Globus pallidus (tissue), 1 donor: ENCODE data around the gene RBM19.

Experiments
- DNase-seq: peaks from one replicate; pipeline ENCODE4 v3.0.0-alpha.2; 2015; ENCODE audit warnings: low spot score

Gene RBM19

GRCh38 chr12:113882690-113883089, 83.4 kb downstream of the RBM19 start:
- no peak for DNase-seq

GRCh38 chr12:113880988-113881962, 84.8 kb downstream of the RBM19 start:
- DNase-seq = no peak

- DNase-seq = no peak
These were observed 85.8 kb downstream of the RBM19 start for GRCh38 chr12:113880326-113880725.

- no peak for DNase-seq
These were observed 86.5 kb downstream of the RBM19 start for GRCh38 chr12:113879658-113880057.

- no peak for DNase-seq
These were observed 88.5 kb downstream of the RBM19 start for GRCh38 chr12:113877607-113878006.

- DNase-seq = no peak
These were observed 90.0 kb downstream of the RBM19 start for GRCh38 chr12:113876160-113876559.

GRCh38 chr12:113875691-113876090, 90.4 kb downstream of the RBM19 start:
- no peak for DNase-seq

- no peak for DNase-seq
These were observed 91.0 kb downstream of the RBM19 start for GRCh38 chr12:113874999-113875561.

- no peak for DNase-seq
These were observed 91.8 kb downstream of the RBM19 start for GRCh38 chr12:113874326-113874725.

- no peak for DNase-seq
These were observed 92.4 kb downstream of the RBM19 start for GRCh38 chr12:113873740-113874139.

GRCh38 chr12:113870890-113871289, 95.2 kb downstream of the RBM19 start:
- DNase-seq = no peak

GRCh38 chr12:113870035-113870434, 96.1 kb downstream of the RBM19 start:
- no peak for DNase-seq

GRCh38 chr12:113868365-113868764, 97.8 kb downstream of the RBM19 start:
- DNase-seq = no peak

GRCh38 chr12:113867258-113867657, 98.9 kb downstream of the RBM19 start:
- no peak for DNase-seq

GRCh38 chr12:113866496-113866895, 99.6 kb downstream of the RBM19 start:
- no peak for DNase-seq

- DNase-seq = no peak
These were observed 102.7 kb downstream of the RBM19 start for GRCh38 chr12:113863455-113863845.

GRCh38 chr12:113862590-113863454, 103.3 kb downstream of the RBM19 start:
- no peak for DNase-seq

GRCh38 chr12:113861708-113862312, 104.3 kb downstream of the RBM19 start:
- DNase-seq = no peak

GRCh38 chr12:113860950-113861349, 105.2 kb downstream of the RBM19 start:
- DNase-seq = no peak

- DNase-seq = no peak
These were observed 105.9 kb downstream of the RBM19 start for GRCh38 chr12:113860059-113860820.

- DNase-seq = no peak
These were observed 107.2 kb downstream of the RBM19 start for GRCh38 chr12:113858841-113859386.
